ENCODE results near the gene ME3.

ME3 gene

DNA sequence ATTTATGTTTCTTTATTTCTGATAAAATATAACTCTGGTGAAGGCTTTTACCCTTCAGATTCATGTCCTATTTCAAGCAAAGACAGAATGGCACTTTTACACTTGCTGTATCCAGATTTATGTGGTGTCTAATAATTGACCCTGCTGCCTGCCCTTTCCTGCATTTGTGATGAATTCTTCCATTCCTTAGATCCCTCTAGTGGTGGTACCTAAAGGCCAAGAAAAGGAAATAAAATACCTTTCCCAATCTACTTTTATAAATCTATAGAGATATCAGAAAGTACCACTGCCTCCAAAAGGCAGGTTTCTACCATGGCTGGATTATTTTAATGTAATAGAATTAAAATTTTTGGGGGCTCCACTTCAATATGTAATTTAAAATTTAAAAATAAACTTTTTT, 263.6 kb downstream of the ME3 start:
- in situ Hi-C loops (cut with MboI; ENCODE audit: low sequenced_read_pairs) = no loop called here

- in situ Hi-C loops (cut with MboI; ENCODE audit: low sequenced_read_pairs) = no loop called here
Observed at GRCh38 chr11:86403458-86403857, 269.0 kb downstream of the ME3 start.

- in situ Hi-C loops (cut with MboI; ENCODE audit: low sequenced_read_pairs) = no loop called here
Observed at GRCh38 chr11:86398106-86398505, 274.3 kb downstream of the ME3 start.

DNA sequence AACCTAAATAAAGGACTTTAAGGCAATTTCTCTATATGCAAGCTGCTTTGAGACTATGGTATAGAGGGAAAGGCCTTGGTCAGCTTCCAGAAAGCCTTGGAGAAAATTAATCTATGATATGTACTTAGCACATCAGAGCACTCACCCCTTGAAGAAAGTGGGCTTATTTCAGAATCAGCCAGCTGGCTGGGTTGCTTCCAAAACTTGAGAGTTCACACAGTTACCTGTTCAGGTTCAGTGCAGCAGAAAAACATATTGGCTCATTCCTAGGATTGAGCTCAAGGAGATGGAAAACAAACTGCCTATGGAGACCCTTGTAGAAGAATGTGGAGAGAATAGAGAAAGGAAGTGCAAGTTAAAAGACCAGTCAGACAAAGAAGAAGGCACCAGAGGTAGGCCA, 275.1 kb downstream of the ME3 start:
- in situ Hi-C loops (cut with MboI; ENCODE audit: low sequenced_read_pairs) = no loop called here

- in situ Hi-C loops (cut with MboI; ENCODE audit: low sequenced_read_pairs) = no loop called here
Observed at GRCh38 chr11:86396396-86396795, 276.0 kb downstream of the ME3 start.

GRCh38 chr11:86395061-86395551, 277.3 kb downstream of the ME3 start:
- in situ Hi-C loops (cut with MboI; ENCODE audit: low sequenced_read_pairs) = no loop called here
